GM18520 (cell line): Measurements from ENCODE around the gene HELB.
A peak's percentile ranks its signal among the peaks of the same experiment; 100 is the strongest.

Source experiments
- ATAC-seq: cut with Tn5 transposase; IDR thresholded peaks from one replicate; pipeline ENCODE4 v1.9.1; 2021; ENCODE audit not compliant: unreplicated experiment

The HELB gene

DNA sequence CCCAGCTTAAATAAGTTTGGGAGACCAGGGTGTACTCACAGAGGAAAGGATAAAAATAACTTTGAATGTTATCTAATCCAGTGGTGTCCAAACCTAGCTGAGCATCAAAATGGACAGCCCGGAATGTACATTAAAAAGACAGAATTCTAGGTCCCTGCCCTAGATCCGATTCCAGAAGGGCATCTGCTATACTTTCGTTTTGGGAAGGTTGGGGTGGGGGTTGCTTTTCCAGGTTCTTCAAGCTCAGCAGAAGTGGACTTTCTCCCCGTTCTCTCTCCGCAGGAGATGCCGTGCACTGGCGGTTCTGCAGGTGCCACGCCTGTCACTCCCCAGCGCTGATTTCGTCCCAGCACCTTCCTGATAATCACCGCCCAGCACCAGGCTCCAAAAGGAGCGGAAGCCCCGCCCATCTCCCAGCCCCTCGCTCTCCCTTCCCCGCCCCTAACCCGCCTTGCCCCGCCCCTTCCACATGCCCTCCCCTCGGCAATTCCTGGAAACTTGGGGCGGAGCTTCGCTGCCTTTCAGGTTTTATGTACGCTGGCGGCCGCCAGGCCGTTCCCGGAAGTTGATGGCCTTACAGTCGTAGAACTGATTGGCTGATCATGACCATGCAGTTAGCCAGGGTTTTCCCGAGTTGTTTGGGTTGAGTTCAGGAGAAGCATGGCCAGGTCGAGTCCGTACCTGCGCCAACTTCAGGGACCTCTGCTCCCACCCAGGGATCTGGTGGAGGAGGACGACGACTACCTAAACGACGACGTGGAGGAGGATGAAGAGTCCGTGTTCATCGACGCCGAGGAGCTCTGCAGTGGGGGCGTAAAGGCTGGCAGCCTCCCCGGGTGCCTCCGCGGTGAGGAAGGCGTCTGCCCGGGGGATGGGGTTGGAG, at the start of gene HELB:
HELB (plus strand) TSS at position 550 of the 883 bp plus-strand sequence; CDS start at position 661, 111 bp downstream.
- ATAC-seq = peak; percentile 92

DNA sequence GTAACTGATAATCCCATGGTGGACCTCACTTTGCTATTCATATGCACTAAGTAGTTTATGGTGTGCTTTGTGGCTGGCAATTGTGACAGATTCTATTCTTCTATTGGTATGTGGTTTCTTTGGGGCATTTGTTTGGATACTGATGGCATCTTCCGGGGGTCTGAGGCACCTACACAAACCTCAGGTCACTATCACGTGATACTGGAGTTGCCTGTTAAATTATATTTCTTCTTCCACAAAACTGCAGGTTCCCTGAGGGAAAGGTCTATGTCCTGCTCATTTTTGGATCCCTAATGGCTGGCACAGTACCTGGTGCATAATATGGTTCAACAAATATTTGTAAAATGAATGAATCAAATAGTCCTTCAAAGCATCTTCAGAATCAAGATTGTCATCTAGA, 49.5 kb upstream of the HELB start:
- ATAC-seq = no peak

DNA sequence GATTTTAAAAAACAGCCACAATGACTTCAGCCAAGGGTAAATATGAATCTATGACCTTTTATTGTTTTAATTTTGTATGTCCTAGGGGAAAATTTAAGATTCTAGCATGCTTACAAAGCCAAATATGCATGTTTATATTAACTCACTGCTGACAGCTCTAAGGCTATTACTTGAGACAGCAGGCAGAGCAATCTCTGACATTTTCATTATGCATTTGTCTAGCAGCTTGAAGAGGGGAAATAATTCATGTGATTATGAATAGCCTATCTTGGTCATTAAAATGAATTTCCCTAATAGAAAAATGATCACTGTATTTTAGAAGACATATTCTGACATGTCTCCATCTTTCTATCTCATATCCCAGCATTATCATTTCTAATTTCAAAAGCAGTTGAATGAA, 46.6 kb upstream of the HELB start:
- no peak for ATAC-seq

DNA sequence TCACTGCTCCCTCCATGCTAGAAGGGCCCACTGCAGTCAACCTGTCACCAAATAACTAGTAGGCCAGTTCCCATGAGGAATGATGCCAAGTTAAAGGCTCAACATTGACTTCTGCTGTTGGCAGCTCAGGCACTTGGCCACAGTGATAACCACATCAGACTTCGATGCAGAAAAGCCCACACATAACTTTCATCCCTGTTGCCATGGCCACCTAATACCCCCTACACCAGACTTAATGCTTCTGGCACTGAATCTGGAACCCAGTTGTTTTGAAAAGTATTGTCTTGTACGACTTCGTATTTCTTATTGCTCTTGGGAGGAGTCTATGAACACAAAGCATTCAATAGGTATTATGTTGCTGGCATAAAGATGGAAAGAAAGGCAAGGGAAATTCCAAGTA, 44.3 kb upstream of the HELB start:
- no peak for ATAC-seq

DNA sequence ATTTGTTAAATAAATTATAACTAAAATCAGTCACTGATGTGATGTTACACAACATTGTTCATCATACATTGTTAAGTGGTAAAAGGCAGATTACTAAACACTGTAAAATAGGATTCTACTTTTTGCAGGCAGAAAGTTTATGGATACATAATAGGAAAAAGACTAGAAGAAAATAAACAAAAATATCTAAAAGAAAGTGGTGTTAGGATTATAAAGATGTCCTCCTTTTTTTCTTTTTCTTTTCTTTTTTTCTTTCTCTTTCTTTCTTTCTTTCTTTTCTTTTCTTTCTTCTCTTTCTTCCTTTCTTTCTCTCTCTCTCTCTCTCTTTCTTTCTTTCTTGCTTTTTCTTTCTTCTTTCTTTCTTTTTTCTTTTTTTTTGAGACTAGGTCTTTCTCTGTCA, 39.6 kb upstream of the HELB start:
- no peak for ATAC-seq

DNA sequence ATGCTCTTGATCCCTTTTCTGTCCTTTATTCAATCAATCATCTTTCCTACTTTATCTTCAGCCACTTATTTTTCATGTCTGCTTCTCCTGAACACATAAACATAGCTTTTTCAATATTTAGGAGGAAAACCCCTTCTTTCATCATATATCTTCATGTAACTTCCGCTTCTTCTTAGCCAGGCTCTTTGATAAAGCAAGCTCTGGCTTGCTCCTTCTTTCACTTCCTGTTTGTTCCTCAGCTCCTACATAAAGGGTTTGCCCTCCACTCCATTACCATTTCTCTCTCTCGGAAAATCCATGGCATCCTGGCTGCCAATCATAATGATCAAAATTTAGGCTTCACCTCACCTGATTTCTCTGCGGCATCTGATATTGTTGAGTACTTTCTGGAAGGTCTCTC, 33.7 kb upstream of the HELB start:
- ATAC-seq = no peak

DNA sequence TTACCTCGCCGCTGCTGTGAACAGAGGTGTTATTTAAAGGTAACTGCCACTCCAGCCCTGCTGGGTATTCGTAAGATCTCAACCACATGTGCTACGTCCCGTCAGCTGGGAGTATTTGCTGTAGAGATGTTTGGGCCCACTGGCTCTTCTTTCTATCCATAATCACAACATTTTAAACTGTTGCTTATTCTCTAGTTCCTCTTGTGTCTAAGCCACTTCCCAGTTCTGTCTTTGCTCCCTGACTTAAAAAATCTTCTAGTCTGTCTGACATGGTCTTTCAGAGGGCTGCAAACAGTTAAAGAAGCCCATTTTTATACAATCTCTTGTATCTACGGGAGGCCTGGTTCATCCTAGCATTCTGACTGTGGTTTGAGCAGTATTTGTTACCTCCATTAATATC, 33.2 kb upstream of the HELB start:
- no peak for ATAC-seq

DNA sequence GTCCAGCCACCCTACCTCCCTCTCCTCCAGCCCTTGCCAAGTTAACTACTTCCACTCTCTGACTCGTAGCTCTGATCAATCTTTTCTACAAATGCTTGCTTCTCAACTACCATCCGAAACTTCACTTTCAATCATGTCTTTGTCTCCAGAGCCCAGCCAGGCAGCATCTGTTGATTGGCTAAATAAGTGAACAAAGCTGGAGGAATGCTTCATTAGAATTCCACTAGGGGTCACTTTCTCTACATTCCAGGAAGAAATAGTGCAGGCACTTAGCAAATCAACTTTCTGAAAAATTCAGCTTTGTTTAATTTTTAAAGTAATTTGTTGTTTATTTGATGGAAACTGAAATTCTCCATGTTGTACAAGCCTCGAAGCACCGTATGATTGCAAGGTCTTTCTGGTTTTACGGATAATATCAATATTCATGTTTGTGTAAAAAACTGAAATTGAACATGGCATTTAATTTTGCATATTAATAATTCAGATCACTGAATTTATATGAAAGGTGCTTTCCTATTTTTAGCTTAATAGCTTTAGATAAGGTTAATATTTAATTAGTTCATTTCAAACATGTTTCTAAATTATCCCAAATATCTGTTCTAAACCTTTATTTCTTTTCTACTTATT, 32.4 kb upstream of the HELB start:
- no peak for ATAC-seq

DNA sequence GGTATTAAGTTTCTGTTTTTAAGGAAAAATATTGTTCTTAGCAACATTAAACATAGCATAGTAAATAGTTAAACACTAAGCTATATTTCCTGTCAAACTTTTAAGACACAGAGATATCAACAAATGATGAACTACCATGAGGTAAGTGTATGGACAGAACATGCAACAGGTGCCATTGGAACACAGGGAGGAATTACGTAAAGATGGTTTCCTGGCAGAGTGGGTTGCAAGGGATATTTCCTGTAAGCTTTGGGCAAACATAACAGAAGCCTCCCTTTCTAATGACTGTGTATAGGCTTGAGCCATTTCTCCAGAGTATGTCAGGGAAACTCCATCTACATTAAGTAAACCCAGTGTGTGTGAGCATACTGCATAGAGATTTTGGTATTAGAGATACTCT, 31.7 kb upstream of the HELB start:
- ATAC-seq = no peak

DNA sequence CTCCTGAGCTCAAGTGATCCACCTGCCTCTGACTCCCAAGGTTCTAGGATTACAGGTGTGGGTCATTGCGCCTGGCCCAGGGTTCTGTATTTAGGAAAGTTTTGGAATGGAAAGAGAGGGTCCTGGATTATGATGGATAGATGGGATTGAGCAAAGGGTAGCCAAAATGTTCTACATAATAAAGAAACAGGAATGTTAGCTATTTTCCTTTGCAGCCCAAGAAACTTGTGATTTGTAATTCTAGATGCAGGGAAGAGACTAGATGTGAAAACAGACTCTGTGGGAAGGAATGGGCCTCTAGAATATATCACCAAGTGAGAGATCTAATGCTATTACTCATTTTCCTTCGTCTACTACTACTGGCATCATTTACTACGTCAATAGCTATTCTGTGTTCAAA, 29.6 kb upstream of the HELB start:
- ATAC-seq = no peak

DNA sequence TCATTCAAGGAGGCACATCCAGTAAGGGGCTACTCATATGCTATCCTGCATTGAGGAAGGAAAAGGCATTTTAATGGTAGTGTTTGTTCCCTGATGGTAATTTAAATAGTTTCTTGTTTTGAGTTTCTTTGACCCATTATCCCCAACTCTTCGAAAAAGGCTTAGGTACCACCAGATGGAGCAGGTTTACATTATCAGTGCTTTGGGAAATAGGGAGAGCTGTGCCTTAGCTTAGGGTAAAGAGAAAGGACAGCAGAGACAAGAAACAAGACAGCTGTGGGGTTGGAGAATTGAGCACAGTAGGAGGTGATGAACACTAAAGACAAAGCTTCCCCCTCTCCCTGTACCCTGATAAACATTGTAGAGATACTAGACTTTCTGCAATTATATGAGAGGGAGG, 29.1 kb upstream of the HELB start:
- no peak for ATAC-seq

DNA sequence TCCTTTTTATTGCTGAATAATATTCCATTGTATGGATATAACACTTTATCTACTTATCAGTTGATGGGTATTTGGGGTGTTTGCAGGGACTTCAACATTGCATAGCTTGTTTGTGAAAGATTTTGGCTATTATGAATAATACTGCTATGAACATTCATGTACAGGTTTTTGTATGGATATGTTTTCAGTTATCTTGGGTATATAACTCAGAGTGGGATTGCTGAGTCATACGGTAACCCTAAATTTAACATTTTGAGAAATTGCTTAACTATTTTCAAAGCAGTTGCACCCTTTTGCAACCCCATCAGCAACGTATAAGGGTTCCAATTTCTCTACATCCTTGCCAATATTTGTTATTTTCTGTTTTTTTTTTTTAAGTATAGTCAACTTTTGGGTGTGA, 27.3 kb upstream of the HELB start:
- no peak for ATAC-seq

DNA sequence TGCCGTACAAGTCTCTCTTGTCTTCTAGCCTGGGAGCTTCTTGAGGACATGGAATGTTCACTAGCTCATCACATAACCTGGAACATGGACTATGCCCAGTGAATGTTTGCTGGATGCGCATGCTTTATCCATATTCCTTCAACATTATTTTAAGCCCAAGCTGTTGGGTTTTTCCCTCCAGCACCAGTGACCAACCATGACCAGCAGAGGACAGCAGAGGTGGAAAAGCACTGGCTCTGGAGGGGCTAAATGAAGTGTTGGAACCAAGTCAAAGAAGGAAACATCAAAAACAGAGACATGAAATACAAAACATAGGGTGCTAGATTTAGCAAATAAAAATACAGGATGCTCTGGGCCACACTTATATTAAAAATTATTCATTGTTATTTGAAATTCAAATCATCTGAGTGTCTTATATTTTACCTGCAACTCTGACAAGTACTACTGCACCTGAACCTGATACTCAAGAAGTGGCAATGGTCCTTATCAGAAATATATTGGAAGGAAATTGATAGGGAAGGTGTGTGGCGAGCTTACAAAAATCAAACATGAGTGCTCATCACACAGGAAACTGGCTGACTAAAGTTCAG, 23.1 kb upstream of the HELB start:
- ATAC-seq = no peak

DNA sequence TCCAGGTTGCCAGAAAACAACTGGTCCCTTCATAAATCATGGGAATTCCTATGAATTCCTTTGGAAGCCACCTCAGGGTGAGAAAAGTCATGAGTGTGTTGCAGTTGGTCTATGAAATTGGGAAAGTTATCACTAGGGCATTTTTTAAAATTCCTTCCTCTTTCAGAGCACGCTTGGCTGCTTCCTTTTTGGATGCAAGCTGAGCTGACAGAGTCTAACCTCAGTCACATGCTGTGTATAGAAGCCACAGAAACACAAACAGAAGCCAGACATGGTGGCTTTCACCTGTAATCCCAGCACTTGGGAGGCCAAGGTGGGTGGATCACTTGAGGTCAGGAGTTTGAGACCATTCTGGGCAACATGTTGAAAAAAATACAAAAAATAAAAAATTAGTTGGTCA, 21.7 kb upstream of the HELB start:
- no peak for ATAC-seq

DNA sequence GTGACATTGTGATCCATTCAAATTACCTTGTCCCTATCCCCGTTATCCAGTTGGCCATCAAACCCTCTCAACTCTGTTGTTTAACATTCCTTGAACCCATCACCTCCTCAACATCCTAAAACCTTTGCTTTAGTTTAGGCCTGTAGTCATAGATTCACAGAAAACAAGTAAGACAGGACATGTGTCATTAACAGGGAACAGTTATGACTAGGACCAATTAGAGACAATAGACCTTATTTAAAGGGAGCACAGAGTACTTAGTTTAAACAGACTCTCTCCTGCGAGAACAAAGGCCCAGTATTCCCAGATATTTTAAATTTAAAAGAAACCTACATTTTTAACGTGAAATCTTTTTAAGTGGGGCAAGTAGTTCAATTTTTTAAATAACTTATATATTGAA, 20.0 kb upstream of the HELB start:
- ATAC-seq = no peak

DNA sequence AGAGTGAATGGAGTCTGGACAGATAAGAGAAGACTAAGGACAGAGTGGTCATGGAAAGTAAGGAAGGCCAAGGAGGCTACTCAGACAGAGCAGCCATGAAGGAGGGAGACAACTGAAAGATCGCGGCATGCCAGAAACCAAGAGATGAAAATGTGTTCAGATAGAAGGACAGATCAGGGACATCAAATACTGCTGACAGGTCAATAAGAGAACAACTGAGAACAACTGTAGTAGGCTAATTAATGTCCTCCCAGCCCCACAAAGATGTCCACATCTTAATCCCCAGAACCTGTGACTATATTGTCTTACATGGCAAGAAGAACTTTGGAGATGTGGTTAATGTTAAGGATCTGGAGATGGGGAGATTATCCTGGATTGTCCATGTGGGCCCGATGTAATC, 15.0 kb upstream of the HELB start:
- no peak for ATAC-seq

DNA sequence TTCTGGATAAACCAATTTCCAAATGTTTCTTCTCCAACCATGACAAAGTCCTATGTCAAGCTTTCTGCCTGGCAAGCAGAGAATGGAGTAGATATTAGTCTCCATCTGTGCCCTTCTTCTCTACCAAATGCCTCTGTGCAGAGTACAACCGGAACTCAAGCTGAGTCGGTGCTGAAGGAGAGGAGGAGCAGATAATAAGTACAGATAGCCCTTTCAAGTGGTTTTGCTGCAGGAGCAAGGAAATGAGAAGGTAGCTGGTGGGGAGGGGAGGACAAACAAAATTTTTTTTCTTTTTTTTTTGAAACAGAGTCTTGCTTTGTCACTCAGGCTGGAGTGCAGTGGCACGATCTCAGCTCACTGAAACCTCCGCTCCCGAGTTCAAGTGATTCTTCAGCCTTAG, 14.2 kb upstream of the HELB start:
- no peak for ATAC-seq

DNA sequence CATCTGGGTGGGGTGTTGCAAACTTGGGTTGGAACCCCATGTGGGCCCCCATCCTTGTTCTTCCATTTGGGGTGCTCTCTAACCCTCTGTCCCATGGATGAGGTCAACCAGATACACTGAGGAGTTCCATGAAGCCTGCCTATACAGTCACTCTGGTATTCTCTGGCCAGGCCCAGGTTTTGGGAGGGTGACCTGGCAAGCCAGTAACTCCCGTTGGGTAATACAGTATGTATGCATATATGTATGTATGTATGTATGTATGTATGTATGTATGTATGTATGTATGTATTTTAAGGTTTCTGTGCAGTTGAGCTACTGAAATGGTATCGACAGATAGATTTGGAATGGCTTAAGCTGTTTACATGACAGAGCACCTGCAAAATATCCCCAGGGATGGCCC, 12.8 kb upstream of the HELB start:
- ATAC-seq = no peak

DNA sequence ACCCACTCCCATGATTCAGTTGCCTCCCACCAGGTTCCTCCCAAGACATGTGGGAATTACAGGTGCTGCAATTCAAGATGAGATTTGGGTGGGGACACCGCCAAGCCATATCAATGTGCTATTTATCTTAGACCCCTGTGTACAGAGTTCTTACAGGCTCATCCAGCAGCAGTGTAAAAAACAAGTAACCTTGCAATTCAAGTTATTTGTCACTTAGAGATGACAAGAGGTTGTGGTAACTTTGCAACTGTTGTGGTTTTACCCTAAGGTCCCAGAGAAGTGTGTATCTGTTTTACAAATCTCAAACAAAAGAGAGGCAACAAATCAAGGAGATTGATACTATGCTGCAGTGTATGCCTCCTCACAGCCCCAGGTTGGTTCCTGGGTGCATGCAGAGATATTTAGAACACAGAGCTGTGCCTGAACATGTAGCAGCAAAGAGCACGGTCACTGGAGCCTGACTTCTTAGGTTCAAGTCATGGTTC, 11.5 kb upstream of the HELB start:
- ATAC-seq = no peak

DNA sequence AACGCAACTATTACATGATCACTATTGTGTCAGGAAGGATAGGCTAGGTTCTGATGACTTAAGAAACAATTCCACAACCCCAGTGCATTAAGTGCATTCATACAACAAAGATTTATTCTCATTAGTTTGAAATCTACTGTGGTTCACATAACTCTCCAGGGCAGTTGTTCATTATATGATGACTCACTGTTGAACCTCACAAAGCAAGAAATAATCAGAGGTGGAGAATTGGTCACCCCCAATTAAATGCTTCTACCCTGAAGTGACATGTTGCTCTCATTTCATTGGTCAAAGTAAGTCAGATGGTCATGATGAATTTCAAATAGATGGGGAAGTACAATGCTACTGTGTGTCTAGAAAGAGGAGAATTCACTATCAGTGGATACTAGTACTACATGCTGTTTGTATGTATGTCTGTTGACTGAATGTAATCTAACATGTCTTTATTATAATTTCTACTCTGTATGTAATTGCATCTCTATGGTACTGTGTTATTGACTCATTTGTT, 6.1 kb upstream of the HELB start:
- ATAC-seq = no peak

DNA sequence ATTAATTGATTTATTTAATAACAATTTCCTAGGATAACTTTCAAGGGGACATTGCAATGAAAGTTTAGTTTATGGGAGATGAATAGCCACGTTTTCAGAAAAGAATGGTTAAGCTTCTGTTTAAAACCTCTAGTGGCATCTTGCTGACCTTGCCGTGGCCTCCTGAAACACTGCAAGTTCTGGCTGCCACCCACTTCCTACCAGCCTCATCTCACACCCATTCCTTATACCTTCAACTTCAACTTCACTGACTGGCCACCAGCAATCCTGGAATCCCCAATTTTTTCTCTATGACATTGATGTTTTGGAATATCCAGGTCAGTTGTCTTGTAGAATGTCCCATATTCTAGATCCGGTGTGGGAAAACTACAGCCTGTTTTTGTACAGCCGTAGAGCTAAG, 5.2 kb upstream of the HELB start:
- ATAC-seq = no peak

DNA sequence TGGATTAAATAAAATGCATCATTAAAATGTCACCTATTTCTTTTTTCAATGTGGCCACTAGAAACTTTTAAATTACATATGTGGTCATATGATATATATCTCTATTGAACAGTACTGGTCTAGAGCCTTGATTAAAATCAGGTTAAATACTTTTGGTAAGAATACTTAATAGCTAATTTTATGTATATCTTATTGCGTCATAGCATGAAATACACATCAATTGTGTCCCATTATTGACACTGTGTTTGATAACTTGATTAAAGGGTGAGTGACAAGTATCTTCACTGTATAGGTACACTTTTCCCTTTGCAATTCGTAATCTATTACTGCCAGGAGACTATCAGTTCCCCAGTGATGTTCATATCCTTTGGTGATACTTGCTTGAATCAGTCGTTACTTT, 4.4 kb upstream of the HELB start:
- no peak for ATAC-seq
